ENCODE measurements around the gene FDX1.

- TF ChIP-seq JUNB (IDR thresholded peaks at IDR 0.05) (no peak), CTCF (IDR thresholded peaks at IDR 0.05) (no peak), SMC3 (IDR thresholded peaks at IDR 0.05) (no peak), RNF2 (IDR thresholded peaks at IDR 0.05; ENCODE audit: borderline replicate concordance, low read depth) (no peak), HDAC2 (IDR thresholded peaks at IDR 0.05) (no peak), RAD21 (conservative IDR thresholded peaks at IDR 0.05 in 1 of 2, IDR thresholded peaks at IDR 0.05 in 1 of 2) (no peak)
- TF ChIP-seq, protein P1, sequence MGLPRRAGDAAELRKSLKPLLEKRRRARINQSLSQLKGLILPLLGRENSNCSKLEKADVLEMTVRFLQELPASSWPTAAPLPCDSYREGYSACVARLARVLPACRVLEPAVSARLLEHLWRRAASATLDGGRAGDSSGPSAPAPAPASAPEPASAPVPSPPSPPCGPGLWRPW (IDR thresholded peaks at IDR 0.05): no peak
Observed at GRCh38 chr11:110507328-110507727, 77.6 kb downstream of the FDX1 start.

Measured in A549 (cell line).